Spleen (tissue), 11 donors: ENCODE results near the gene CSTF3. TPM values are rescaled to one million over a fixed set of nuclear protein-coding genes. Genes with fewer than 3 reads are reported as not detected.
A peak's percentile ranks its signal among the peaks of the same experiment; 100 is the strongest.

Experiments used
- DNase-seq: peaks from one replicate; pipeline ENCODE4 v3.0.0-alpha.2; 2020
- H3K27ac ChIP-seq, 8 donors: fragments of 200-600 bp; sonication (generic) in 7 of 8; 1 replicate in 4 of 8; 2 replicates in 4 of 8; pipeline versions ENCODE4 v1.5.0 to v1.8.0; 2016 to 2021; ENCODE audit warnings: inconsistent platforms in 4 of 8, mild to moderate bottlenecking in 4 of 8, moderate library complexity in 1 of 8
- H3K27me3 ChIP-seq, 7 donors: fragments of 200-600 bp; sonication (generic) in 6 of 7; replicated peaks in 1 of 7; 1 replicate in 4 of 7; 2 replicates in 3 of 7; pipeline versions ENCODE4 v1.5.0 to v1.8.0; 2016 to 2021; ENCODE audit warnings: inconsistent platforms in 3 of 7, mild to moderate bottlenecking in 1 of 7
- H3K36me3 ChIP-seq, 6 donors: fragments of 200-600 bp; sonication (generic) in 5 of 6; 1 replicate in 4 of 6; 2 replicates in 2 of 6; pipeline versions ENCODE4 v1.5.0 to v1.8.0; 2016 to 2021; ENCODE audit warnings: inconsistent platforms in 2 of 6
- H3K4me1 ChIP-seq, 6 donors: fragments of 200-600 bp; sonication (generic) in 5 of 6; 1 replicate in 3 of 6; 2 replicates in 3 of 6; pipeline versions ENCODE4 v1.5.0 to v1.8.0; 2016 to 2021; ENCODE audit warnings: inconsistent platforms in 3 of 6
- H3K4me3 ChIP-seq, 8 donors: fragments of 200-600 bp; sonication (generic) in 7 of 8; 1 replicate in 4 of 8; 2 replicates in 4 of 8; pipeline versions ENCODE4 v1.5.0 to v1.8.0; 2016 to 2021; ENCODE audit warnings: inconsistent platforms in 4 of 8, mild to moderate bottlenecking in 4 of 8, moderate library complexity in 2 of 8
- H3K9me3 ChIP-seq, 8 donors: fragments of 200-600 bp; sonication (generic) in 7 of 8; 1 replicate in 4 of 8; 2 replicates in 4 of 8; pipeline versions ENCODE4 v1.5.0 to v1.8.0; 2016 to 2021; ENCODE audit warnings: inconsistent platforms in 4 of 8
- POLR2A ChIP-seq, 3 donors: fragments of 450-650 bp; IDR thresholded peaks; one replicate each; pipeline ENCODE4 v1.5.1; 2017; ENCODE audit warnings: antibody characterized with exemption in 3 of 3, mild to moderate bottlenecking in 1 of 3
- POLR2AphosphoS5 ChIP-seq, 3 donors: sonication (generic); formaldehyde crosslinking; IDR thresholded peaks; one replicate each; pipeline ENCODE4 v1.5.1; 2017; ENCODE audit warnings: antibody characterized with exemption in 3 of 3
- WGBS, 5 donors: extraction: QIAGEN DNeasy Blood & Tissue Kit in 3 of 5; methylation state at CpG; one replicate each; pipeline versions ENCODE4 v1.1.5 to v1.1.7; 2013 to 2018; 5-methylcytosine and 5-hydroxymethylcytosine counted together
- intact Hi-C: fragments of 100-400 bp; cut with DNase I; formaldehyde crosslinking; loops from one replicate; pipeline ENCODE4 v1.15.0; 2023; ENCODE audit warnings: low total_unique reads
- polyA plus RNA-seq, 3 donors: library from polyadenylated mRNA; stranded (reverse); fragments of 200-250 nt; gene quantifications; one replicate each; pipeline ENCODE4 v1.2.1, GENCODE V29; 2013
- total RNA-seq, 7 donors: library from RNA; depleted of rRNA in 3 of 7; stranded (reverse); fragments of >200 nt in 3 of 7; fragmentation: NEBNext Ultra II Directional in 4 of 7; extraction: Animal tissue kit (Norgen Biotek cat#: 25700) in 4 of 7; gene quantifications; one replicate each; pipeline versions ENCODE4 v1.1.0 to v1.2.1, GENCODE V29; 2016 to 2021
- TF ChIP-seq, protein P1 (sequence below), 11 experiments: fragments of 200-600 bp in 7 of 11; fragments of 450-650 bp in 4 of 11; sonication (generic) in 4 of 11; IDR thresholded peaks in 8 of 11; conservative IDR thresholded peaks in 3 of 11; 1 replicate in 7 of 11; 2 replicates in 4 of 11; pipeline versions ENCODE4 v1.4.0 to v1.8.0; 2016 to 2021; ENCODE audit warnings: antibody characterized with exemption in 11 of 11, inconsistent platforms in 4 of 11, mild to moderate bottlenecking in 1 of 11
- donor health status: healthy with polysubstance abuse.
- donor health status: DM: no; HTN: no; CAD: no; lungs with moderate emphysema.
- donor health status: DM: no; HTN: no; CAD: no.
- donor health status: Bipolar disorder and iron deficiency.
- donor health status: healthy.
- donor health status: DM: no; HTN: no; CAD: no.
- donor health status: DM: yes; HTN: yes; CAD: no.

CSTF3 gene
- total and polyA plus RNA-seq, 10 donors: 19.8 to 32.8 (median 26.9) TPM

- TF ChIP-seq POLR2AphosphoS5 (IDR thresholded peaks at IDR 0.05) (no peak), POLR2A (IDR thresholded peaks at IDR 0.05) (no peak)
- TF ChIP-seq, protein P1, sequence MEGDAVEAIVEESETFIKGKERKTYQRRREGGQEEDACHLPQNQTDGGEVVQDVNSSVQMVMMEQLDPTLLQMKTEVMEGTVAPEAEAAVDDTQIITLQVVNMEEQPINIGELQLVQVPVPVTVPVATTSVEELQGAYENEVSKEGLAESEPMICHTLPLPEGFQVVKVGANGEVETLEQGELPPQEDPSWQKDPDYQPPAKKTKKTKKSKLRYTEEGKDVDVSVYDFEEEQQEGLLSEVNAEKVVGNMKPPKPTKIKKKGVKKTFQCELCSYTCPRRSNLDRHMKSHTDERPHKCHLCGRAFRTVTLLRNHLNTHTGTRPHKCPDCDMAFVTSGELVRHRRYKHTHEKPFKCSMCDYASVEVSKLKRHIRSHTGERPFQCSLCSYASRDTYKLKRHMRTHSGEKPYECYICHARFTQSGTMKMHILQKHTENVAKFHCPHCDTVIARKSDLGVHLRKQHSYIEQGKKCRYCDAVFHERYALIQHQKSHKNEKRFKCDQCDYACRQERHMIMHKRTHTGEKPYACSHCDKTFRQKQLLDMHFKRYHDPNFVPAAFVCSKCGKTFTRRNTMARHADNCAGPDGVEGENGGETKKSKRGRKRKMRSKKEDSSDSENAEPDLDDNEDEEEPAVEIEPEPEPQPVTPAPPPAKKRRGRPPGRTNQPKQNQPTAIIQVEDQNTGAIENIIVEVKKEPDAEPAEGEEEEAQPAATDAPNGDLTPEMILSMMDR (IDR thresholded peaks at IDR 0.05 in 8 of 11, conservative IDR thresholded peaks at IDR 0.05 in 3 of 11): no peak
- WGBS, 5 donors: 82 to 100% (median 92%) methylated on average over 1 of the region's 1 CpG
- Histone ChIP-seq H3K4me1 (no peaks in the 10 kb centered on the region), H3K27me3 (no peaks in the 10 kb centered on the region), H3K4me3 (no peak overlapping the region), H3K27ac (no peak overlapping the region), H3K9me3 (no peaks in the 10 kb centered on the region), H3K36me3 (peaks cover 0 to 92% (median 45%) of the 10 kb centered on the region in 6 donors)
- no peak for DNase-seq
- intact Hi-C loops: no loop called here
These were observed 75.3 kb downstream of the CSTF3 start for GRCh38 chr11:33086017-33086416.

DNA sequence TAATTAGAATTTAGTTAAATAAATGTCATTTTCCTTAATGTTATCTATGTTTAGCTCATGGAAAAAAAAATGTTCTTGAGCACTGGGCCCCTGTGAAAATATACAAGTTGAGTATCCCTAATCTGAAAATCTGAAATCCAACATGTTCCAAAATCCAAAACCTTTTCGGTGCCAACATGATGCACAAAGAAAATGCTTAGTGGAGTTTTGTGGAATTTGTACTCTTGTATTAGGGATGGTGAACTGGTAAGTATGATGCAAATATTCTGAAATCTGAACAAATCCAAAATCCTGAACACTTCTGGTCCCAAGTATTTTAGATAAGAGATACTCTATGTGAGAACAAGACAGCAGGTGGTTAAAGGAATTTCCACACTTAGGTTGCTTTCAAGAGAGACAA lies 77.4 kb downstream of the CSTF3 start:
- peaks cover 0 to 94% (median 49%) of the 10 kb centered on the region in 6 donors for H3K36me3 ChIP-seq
- no peak overlapping the region for H3K4me3 ChIP-seq
- H3K27ac ChIP-seq: no peak overlapping the region
- TF ChIP-seq, protein P1 (IDR thresholded peaks at IDR 0.05 in 8 of 11, conservative IDR thresholded peaks at IDR 0.05 in 3 of 11): no peak
- TF ChIP-seq POLR2AphosphoS5 (IDR thresholded peaks at IDR 0.05) (no peak), POLR2A (IDR thresholded peaks at IDR 0.05) (no peak)
- no peaks in the 10 kb centered on the region for H3K27me3 ChIP-seq
- H3K9me3 ChIP-seq: no peaks in the 10 kb centered on the region
- intact Hi-C loops: no loop called here
- no peak for DNase-seq
- H3K4me1 ChIP-seq: no peaks in the 10 kb centered on the region
- WGBS, 5 donors: 97 to 100% (median 100%) methylated on average over 1 of the region's 1 CpG

DNA sequence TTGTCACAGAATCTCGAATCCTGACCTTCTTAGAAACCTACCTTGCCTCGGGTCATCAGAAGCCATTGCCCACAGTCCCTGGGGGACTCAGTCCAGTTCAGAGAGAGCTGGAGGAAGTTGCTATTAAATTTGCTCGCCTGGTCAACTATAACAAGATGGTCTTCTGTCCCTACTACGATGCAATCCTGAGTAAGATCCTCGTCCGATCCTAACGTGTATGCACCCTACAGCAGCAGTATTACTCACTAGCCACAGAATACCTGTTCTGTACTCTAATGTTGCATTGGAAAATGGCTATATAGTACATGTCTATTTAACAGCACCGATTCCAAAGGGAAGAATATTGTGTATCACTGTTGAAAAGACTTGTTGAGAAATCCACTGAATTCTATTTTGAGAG lies 88.8 kb downstream of the CSTF3 start:
- no peak for DNase-seq
- 90 to 95% (median 94%) methylated on average over 7 to 8 of the region's 8 CpGs for WGBS, 5 donors
- H3K4me1 ChIP-seq: no peaks in the 10 kb centered on the region
- TF ChIP-seq POLR2A (IDR thresholded peaks at IDR 0.05) (no peak), POLR2AphosphoS5 (IDR thresholded peaks at IDR 0.05) (no peak)
- TF ChIP-seq, protein P1 (IDR thresholded peaks at IDR 0.05 in 8 of 11, conservative IDR thresholded peaks at IDR 0.05 in 3 of 11): no peak
- H3K9me3 ChIP-seq: no peaks in the 10 kb centered on the region
- no peak overlapping the region for H3K27ac ChIP-seq
- intact Hi-C loops: no loop called here
- no peak overlapping the region for H3K4me3 ChIP-seq
- no peaks in the 10 kb centered on the region for H3K27me3 ChIP-seq
- peaks cover 0 to 100% (median 81%) of the 10 kb centered on the region in 6 donors for H3K36me3 ChIP-seq

DNA sequence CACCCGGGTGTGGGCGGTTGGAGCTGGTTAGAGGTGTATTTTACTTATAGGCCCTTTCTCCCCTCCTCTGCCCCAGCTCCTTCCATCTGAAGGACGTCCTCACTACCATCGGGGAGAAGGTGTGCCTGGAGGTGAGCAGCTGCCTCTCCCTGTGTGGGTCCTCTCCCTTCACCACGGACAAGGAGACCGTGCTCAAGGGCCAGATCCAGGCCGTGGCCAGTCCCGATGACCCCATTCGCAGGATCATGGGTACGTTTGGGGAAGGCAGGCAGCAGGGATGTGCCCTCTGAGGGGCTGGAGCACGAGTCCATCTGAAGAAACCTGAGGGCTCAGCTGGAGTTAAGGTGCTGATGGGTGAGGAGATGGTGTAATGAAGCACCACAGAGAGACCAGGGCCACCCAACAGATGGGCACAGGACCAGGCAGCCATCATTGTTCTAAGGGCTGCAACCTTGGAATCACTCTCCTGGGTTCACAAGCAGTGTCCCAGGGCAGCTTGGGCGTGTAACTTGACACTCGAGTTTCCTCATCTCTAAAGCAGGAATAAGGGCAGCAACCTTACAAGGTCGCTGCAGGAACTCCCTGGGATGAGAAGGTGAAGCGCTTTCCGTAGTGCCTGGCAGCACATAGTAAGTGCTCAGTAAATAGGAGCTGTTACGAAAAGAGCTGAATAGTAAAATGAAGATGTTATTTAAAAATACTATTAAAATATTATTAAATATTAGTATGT lies 92.5 kb downstream of the CSTF3 start:
- TF ChIP-seq POLR2AphosphoS5 (IDR thresholded peaks at IDR 0.05) (peak in 1 of 3 donors; percentile 10), POLR2A (IDR thresholded peaks at IDR 0.05) (no peak)
- no peaks in the 10 kb centered on the region for H3K27me3 ChIP-seq
- no peak overlapping the region for H3K27ac ChIP-seq
- H3K9me3 ChIP-seq: no peaks in the 10 kb centered on the region
- peaks cover 5 to 19% (median 15%) of the 10 kb centered on the region in 6 donors for H3K4me1 ChIP-seq
- intact Hi-C loops: loop anchor here (5.0 kb wide), 1 partner anchor 106 kb away; no protein-coding TSS in a partner anchor
- no peak overlapping the region for H3K4me3 ChIP-seq
- 94 to 96% (median 95%) methylated on average over 17 of the region's 17 CpGs for WGBS, 5 donors
- peaks cover 0 to 91% (median 68%) of the 10 kb centered on the region in 6 donors for H3K36me3 ChIP-seq
- DNase-seq: no peak
